Measurements from ENCODE around the gene BRMS1. TPM values are rescaled to one million over a fixed set of nuclear protein-coding genes. Genes with fewer than 3 reads are reported as not detected.

The BRMS1 gene
- total RNA-seq, 2 experiments from 2014 or later: 47.4 to 48.0 TPM

GRCh38 chr11:66369073-66369894 is 24.4 kb upstream of the BRMS1 start:
- no peaks in the 10 kb centered on the region for H3K9me3 Mint-ChIP-seq
- CTCF ChIA-PET: interaction anchor here (0.6 to 1.0 kb wide), 2 partner anchors 13 to 17 kb away, joined by 3 to 4 read pairs; no protein-coding TSS in a partner anchor
- no peaks in the 10 kb centered on the region for H3K27me3 Mint-ChIP-seq
- POLR2A ChIA-PET: no interaction called here
- no peak for DNase-seq
- peak overlapping the region; percentile 58 for H3K27ac Mint-ChIP-seq
- H3K36me3 Mint-ChIP-seq (ENCODE audit: low read depth): no peaks in the 10 kb centered on the region
- H3K4me1 Mint-ChIP-seq: peaks cover 26% of the 10 kb centered on the region
- peak overlapping the region; percentile 85 for H3K4me3 Mint-ChIP-seq

- ChIA-PET POLR2A (no interaction called here), CTCF (no interaction called here)
- Mint-ChIP-seq H3K4me3 (no peak overlapping the region), H3K36me3 (ENCODE audit: low read depth) (no peaks in the 10 kb centered on the region), H3K27me3 (no peaks in the 10 kb centered on the region), H3K27ac (no peak overlapping the region), H3K4me1 (peaks cover 24% of the 10 kb centered on the region), H3K9me3 (no peaks in the 10 kb centered on the region)
- DNase-seq: no peak
Measured at GRCh38 chr11:66368484-66368883, 23.6 kb upstream of the BRMS1 start.

GRCh38 chr11:66367561-66368312 is 22.8 kb upstream of the BRMS1 start:
- H3K27ac Mint-ChIP-seq: no peak overlapping the region
- H3K36me3 Mint-ChIP-seq (ENCODE audit: low read depth): no peaks in the 10 kb centered on the region
- H3K4me1 Mint-ChIP-seq: peaks cover 19% of the 10 kb centered on the region
- H3K9me3 Mint-ChIP-seq: no peaks in the 10 kb centered on the region
- DNase-seq: no peak
- CTCF ChIA-PET: interaction anchor here (0.7 to 1.0 kb wide), 2 partner anchors 35 to 55 kb away, joined by 3 read pairs; no protein-coding TSS in a partner anchor
- no peak overlapping the region for H3K4me3 Mint-ChIP-seq
- no peaks in the 10 kb centered on the region for H3K27me3 Mint-ChIP-seq
- POLR2A ChIA-PET: no interaction called here

- no peak overlapping the region for H3K4me3 Mint-ChIP-seq
- no peaks in the 10 kb centered on the region for H3K27me3 Mint-ChIP-seq
- no peak for DNase-seq
- H3K27ac Mint-ChIP-seq: no peak overlapping the region
- CTCF ChIA-PET: interaction anchor here (0.7 to 1.3 kb wide), 5 partner anchors 34 to 1354 kb away, joined by 3 read pairs; no protein-coding TSS in a partner anchor
- H3K36me3 Mint-ChIP-seq (ENCODE audit: low read depth): no peaks in the 10 kb centered on the region
- POLR2A ChIA-PET: no interaction called here
- H3K4me1 Mint-ChIP-seq: peaks cover 13% of the 10 kb centered on the region
- no peaks in the 10 kb centered on the region for H3K9me3 Mint-ChIP-seq
Measured at GRCh38 chr11:66366844-66367477, 22.1 kb upstream of the BRMS1 start.

GRCh38 chr11:66365711-66366619 is 21.1 kb upstream of the BRMS1 start:
- Mint-ChIP-seq H3K4me1 (peaks cover 12% of the 10 kb centered on the region), H3K27me3 (no peaks in the 10 kb centered on the region), H3K27ac (no peak overlapping the region), H3K4me3 (no peak overlapping the region), H3K36me3 (ENCODE audit: low read depth) (no peaks in the 10 kb centered on the region), H3K9me3 (no peaks in the 10 kb centered on the region)
- CTCF ChIA-PET: interaction anchor here (1.0 to 2.3 kb wide), 7 partner anchors 14 to 1353 kb away, joined by 3 to 10 read pairs (median 3); partner anchors contain the start of gene BRMS1
- POLR2A ChIA-PET: no interaction called here
- DNase-seq: no peak

- Mint-ChIP-seq H3K27ac (no peak overlapping the region), H3K27me3 (no peaks in the 10 kb centered on the region), H3K4me3 (no peak overlapping the region), H3K9me3 (no peaks in the 10 kb centered on the region), H3K4me1 (peaks cover 6% of the 10 kb centered on the region), H3K36me3 (ENCODE audit: low read depth) (no peaks in the 10 kb centered on the region)
- POLR2A ChIA-PET: no interaction called here
- CTCF ChIA-PET: interaction anchor here (1.0 to 2.3 kb wide), 7 partner anchors 13 to 54 kb away, joined by 3 to 10 read pairs (median 3); partner anchors contain the start of genes B4GAT1 and BRMS1
- DNase-seq: no peak
Measured at GRCh38 chr11:66365166-66365565, 20.3 kb upstream of the BRMS1 start.

- ChIA-PET CTCF (interaction anchor here (0.6 to 2.3 kb wide), 19 partner anchors 9 to 1250 kb away, joined by 3 to 10 read pairs (median 3); partner anchors contain the start of genes B4GAT1 and BRMS1), POLR2A (no interaction called here)
- peak; percentile 73 for DNase-seq
- Mint-ChIP-seq H3K27me3 (no peaks in the 10 kb centered on the region), H3K36me3 (ENCODE audit: low read depth) (no peaks in the 10 kb centered on the region), H3K4me3 (no peak overlapping the region), H3K9me3 (no peaks in the 10 kb centered on the region), H3K27ac (no peak overlapping the region), H3K4me1 (no peaks in the 10 kb centered on the region)
Measured at GRCh38 chr11:66363805-66364535, 19.1 kb upstream of the BRMS1 start.

GRCh38 chr11:66363187-66363601 is 18.3 kb upstream of the BRMS1 start:
- POLR2A ChIA-PET: no interaction called here
- H3K36me3 Mint-ChIP-seq (ENCODE audit: low read depth): no peaks in the 10 kb centered on the region
- no peaks in the 10 kb centered on the region for H3K4me1 Mint-ChIP-seq
- no peaks in the 10 kb centered on the region for H3K9me3 Mint-ChIP-seq
- H3K4me3 Mint-ChIP-seq: no peak overlapping the region
- no peak for DNase-seq
- no peaks in the 10 kb centered on the region for H3K27me3 Mint-ChIP-seq
- no peak overlapping the region for H3K27ac Mint-ChIP-seq
- CTCF ChIA-PET: interaction anchor here (0.6 to 2.3 kb wide), 14 partner anchors 8 to 1251 kb away, joined by 3 to 10 read pairs (median 4); partner anchors contain the start of genes B4GAT1 and BRMS1

GRCh38 chr11:66362481-66363147 is 17.7 kb upstream of the BRMS1 start:
- H3K36me3 Mint-ChIP-seq (ENCODE audit: low read depth): no peaks in the 10 kb centered on the region
- CTCF ChIA-PET: interaction anchor here (0.7 to 2.1 kb wide), 5 partner anchors 20 to 70 kb away, joined by 3 to 8 read pairs (median 3); no protein-coding TSS in a partner anchor
- no peak overlapping the region for H3K4me3 Mint-ChIP-seq
- H3K9me3 Mint-ChIP-seq: no peaks in the 10 kb centered on the region
- no peaks in the 10 kb centered on the region for H3K27me3 Mint-ChIP-seq
- no peak overlapping the region for H3K27ac Mint-ChIP-seq
- POLR2A ChIA-PET: interaction anchor here (0.6 kb wide), 1 partner anchor 9 kb away, joined by 5 read pairs; the partner anchor contains the start of gene SLC29A2
- H3K4me1 Mint-ChIP-seq: no peaks in the 10 kb centered on the region
- DNase-seq: no peak

- POLR2A ChIA-PET: no interaction called here
- Mint-ChIP-seq H3K9me3 (no peaks in the 10 kb centered on the region), H3K27me3 (no peaks in the 10 kb centered on the region), H3K4me1 (no peaks in the 10 kb centered on the region), H3K36me3 (ENCODE audit: low read depth) (no peaks in the 10 kb centered on the region), H3K4me3 (no peak overlapping the region), H3K27ac (no peak overlapping the region)
- DNase-seq: no peak
- CTCF ChIA-PET: interaction anchor here (1.4 kb wide), 1 partner anchor 50 kb away, joined by 4 read pairs; no protein-coding TSS in a partner anchor
Measured at GRCh38 chr11:66361502-66361941, 16.6 kb upstream of the BRMS1 start.
